WERI-Rb-1 (cell line): ENCODE results near the gene PCSK5.
A peak's percentile ranks its signal among the peaks of the same experiment; 100 is the strongest.

Experiments used
- DNase-seq: peaks from one replicate; pipeline ENCODE4 v3.0.0-alpha.2; 2020
- H3K27ac ChIP-seq: fragments of 250-450 bp; sonication (Bioruptor Pico); 2 replicates; pipeline ENCODE4 v1.5.1; 2020; ENCODE audit warnings: mild to moderate bottlenecking, moderate library complexity
- H3K27me3 ChIP-seq: fragments of 250-450 bp; sonication (Bioruptor Pico); 2 replicates; pipeline ENCODE4 v1.5.1; 2021; ENCODE audit warnings: mild to moderate bottlenecking, low read depth, moderate library complexity; ENCODE audit not compliant: insufficient read depth, severe bottlenecking
- H3K36me3 ChIP-seq: fragments of 250-450 bp; sonication (Bioruptor Pico); 2 replicates; pipeline ENCODE4 v1.5.1; 2020; ENCODE audit warnings: mild to moderate bottlenecking, moderate library complexity
- H3K4me3 ChIP-seq: 2 replicates; pipeline ENCODE4 v1.5.1; 2011; ENCODE audit warnings: low read depth, mild to moderate bottlenecking, control low read depth, low read length
- H3K9me3 ChIP-seq: fragments of 250-450 bp; sonication (Bioruptor Pico); 2 replicates; pipeline ENCODE4 v1.5.1; 2021; ENCODE audit warnings: mild to moderate bottlenecking, moderate library complexity; ENCODE audit not compliant: severe bottlenecking
- TF ChIP-seq, protein P1 (sequence below): IDR thresholded peaks from 2 replicates; pipeline ENCODE4 v1.5.1; 2011; ENCODE audit warnings: low read depth, mild to moderate bottlenecking, control low read depth, inconsistent platforms, low read length

The PCSK5 gene

DNA sequence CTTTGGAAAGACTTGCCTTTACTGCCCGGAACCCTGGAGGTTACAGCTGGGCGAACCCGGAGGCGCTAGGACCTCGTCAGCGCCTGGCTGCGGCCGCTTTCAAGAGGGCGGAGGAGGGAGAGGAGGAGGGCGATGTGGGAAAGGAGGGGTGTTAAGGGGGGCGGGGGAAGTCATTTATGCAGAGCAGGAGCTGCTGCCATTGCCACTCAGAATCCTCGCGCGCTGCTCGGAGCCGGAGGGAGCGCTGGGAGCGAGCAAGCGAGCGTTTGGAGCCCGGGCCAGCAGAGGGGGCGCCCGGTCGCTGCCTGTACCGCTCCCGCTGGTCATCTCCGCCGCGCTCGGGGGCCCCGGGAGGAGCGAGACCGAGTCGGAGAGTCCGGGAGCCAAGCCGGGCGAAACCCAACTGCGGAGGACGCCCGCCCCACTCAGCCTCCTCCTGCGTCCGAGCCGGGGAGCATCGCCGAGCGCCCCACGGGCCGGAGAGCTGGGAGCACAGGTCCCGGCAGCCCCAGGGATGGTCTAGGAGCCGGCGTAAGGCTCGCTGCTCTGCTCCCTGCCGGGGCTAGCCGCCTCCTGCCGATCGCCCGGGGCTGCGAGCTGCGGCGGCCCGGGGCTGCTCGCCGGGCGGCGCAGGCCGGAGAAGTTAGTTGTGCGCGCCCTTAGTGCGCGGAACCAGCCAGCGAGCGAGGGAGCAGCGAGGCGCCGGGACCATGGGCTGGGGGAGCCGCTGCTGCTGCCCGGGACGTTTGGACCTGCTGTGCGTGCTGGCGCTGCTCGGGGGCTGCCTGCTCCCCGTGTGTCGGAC lies at the start of gene PCSK5:
Gene PCSK5, plus strand, starts transcription at position 202 of the 805 bp plus-strand sequence. Its CDS starts 509 bp downstream, at position 711.
- Histone ChIP-seq H3K9me3 (no peaks in the 10 kb centered on the region), H3K27ac (peak within 1 kb of the TSS; percentile 63), H3K36me3 (peaks cover 3% of the 10 kb centered on the region; the same call in 1 of the 2 replicates), H3K4me3 (peak within 1 kb of the TSS; percentile 95), H3K27me3 (peaks cover 18% of the 10 kb centered on the region)
- DNase-seq = peak; percentile 96
- TF ChIP-seq, protein P1, sequence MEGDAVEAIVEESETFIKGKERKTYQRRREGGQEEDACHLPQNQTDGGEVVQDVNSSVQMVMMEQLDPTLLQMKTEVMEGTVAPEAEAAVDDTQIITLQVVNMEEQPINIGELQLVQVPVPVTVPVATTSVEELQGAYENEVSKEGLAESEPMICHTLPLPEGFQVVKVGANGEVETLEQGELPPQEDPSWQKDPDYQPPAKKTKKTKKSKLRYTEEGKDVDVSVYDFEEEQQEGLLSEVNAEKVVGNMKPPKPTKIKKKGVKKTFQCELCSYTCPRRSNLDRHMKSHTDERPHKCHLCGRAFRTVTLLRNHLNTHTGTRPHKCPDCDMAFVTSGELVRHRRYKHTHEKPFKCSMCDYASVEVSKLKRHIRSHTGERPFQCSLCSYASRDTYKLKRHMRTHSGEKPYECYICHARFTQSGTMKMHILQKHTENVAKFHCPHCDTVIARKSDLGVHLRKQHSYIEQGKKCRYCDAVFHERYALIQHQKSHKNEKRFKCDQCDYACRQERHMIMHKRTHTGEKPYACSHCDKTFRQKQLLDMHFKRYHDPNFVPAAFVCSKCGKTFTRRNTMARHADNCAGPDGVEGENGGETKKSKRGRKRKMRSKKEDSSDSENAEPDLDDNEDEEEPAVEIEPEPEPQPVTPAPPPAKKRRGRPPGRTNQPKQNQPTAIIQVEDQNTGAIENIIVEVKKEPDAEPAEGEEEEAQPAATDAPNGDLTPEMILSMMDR = peak; percentile 24; the same call in 1 of the 2 replicates

DNA sequence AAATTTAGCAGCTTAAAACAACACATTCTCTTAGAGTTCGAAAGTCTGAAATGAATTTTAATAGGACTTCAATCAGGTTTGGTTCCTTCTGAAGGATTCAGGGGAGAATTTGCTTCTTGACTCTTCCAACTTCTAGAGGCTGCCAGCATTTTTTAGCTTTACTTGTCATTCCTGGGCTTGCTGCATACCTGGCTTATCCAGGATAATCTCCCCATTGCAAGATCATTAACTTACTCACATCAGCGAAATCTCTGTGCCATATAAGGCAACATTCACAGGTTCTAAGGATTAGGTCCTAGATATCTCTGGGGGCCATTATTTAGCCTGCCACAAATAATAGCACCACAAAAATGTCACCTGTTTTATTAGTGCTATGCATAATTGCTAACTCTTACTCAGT lies 46.2 kb upstream of the PCSK5 start:
- H3K4me3 ChIP-seq = no peak overlapping the region
- peak; percentile 12 for DNase-seq
- no peaks in the 10 kb centered on the region for H3K36me3 ChIP-seq
- H3K27ac ChIP-seq = no peak overlapping the region
- no peaks in the 10 kb centered on the region for H3K9me3 ChIP-seq
- no peaks in the 10 kb centered on the region for H3K27me3 ChIP-seq
- TF ChIP-seq, protein P1 = no peak

DNA sequence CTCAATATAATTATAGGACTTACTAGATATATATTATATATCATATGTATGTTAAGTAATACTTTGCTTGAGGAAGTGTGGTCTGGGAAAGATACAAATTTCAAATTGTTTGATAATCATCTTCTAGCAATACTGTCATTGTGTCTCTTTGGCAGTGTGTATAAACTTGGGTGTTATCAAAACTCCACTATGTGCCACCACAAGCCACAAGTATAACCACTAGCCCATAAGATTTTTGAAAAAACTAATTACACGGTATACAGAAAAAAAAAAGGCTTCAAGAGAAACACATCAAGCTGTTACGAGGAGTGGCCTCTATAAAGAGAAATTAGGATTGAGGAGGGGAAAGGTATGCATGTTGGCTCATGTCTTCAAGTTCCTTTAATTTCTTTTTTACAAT lies 44.7 kb upstream of the PCSK5 start:
- Histone ChIP-seq H3K36me3 (no peaks in the 10 kb centered on the region), H3K27ac (no peak overlapping the region), H3K4me3 (no peak overlapping the region), H3K9me3 (no peaks in the 10 kb centered on the region), H3K27me3 (no peaks in the 10 kb centered on the region)
- DNase-seq = no peak
- TF ChIP-seq, protein P1 = no peak

DNA sequence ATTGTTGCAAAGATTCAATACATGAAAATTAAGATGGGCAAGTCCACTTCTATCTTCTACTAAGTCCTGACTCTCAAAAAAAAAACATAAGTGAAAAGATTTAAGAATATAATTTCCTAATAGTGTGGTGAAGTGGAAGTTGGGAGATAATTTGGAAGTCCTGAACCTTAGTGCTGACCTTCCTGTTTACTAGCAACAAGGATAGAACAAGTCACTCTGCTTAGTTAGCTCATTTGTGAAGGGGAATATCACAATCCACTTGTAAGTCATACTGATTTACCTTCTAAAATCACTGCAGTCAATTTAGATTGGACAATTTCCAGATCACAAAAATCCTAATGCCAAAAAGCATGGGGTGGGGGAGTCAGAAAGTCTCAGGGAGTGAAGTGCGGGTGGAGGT lies 43.4 kb upstream of the PCSK5 start:
- no peak for DNase-seq
- no peaks in the 10 kb centered on the region for H3K27me3 ChIP-seq

DNA sequence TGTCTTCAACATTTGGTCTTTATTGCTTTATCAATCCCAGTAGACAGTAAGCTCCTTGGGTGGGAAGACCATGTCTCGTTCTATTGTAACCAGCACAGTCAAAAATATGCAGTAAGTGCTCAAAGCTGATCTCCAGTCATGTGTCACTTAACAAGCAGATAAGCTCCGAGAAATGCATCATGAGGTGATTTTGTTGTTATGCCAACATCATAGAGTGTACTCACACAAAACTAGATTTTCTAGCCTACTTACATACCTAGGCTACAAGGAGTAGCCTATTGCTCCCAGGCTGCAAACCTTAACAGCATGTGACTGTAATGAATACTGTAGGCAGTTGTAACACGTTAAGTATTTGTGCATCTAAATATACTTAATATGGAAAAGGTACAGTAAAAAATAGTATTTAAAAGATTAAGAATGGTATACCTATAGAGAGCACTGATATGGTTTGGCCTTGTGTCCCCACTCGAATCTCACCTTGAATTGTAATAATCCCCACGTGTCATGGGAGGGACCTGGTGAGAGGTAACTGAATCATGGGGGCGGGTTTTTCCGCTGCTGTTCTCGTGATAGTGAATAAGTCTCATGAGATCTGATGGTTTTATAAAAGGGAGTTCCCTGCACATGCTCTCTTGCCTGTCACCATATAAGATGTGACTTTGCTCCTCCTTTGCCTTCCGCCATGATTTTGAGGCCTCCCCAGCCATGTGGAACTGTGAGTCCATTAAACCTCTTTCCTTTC lies 39.8 kb upstream of the PCSK5 start:
- no peak for DNase-seq
- Histone ChIP-seq H3K4me3 (no peak overlapping the region), H3K36me3 (no peaks in the 10 kb centered on the region), H3K9me3 (no peaks in the 10 kb centered on the region), H3K27me3 (no peaks in the 10 kb centered on the region), H3K27ac (no peak overlapping the region)
- TF ChIP-seq, protein P1 = no peak

More for the DNA sequence above, 43.4 kb upstream of the PCSK5 start:
- no peak overlapping the region for H3K4me3 ChIP-seq
- no peaks in the 10 kb centered on the region for H3K36me3 ChIP-seq
- TF ChIP-seq, protein P1 = no peak
- no peak overlapping the region for H3K27ac ChIP-seq
- H3K9me3 ChIP-seq = no peaks in the 10 kb centered on the region
